ENCODE results near the gene HSPBP1. TPM values are rescaled to one million over a fixed set of nuclear protein-coding genes. Genes with fewer than 3 reads are reported as not detected.

HSPBP1 gene, protein sequence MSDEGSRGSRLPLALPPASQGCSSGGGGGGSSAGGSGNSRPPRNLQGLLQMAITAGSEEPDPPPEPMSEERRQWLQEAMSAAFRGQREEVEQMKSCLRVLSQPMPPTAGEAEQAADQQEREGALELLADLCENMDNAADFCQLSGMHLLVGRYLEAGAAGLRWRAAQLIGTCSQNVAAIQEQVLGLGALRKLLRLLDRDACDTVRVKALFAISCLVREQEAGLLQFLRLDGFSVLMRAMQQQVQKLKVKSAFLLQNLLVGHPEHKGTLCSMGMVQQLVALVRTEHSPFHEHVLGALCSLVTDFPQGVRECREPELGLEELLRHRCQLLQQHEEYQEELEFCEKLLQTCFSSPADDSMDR
- 31.0 TPM for total RNA-seq

DNA sequence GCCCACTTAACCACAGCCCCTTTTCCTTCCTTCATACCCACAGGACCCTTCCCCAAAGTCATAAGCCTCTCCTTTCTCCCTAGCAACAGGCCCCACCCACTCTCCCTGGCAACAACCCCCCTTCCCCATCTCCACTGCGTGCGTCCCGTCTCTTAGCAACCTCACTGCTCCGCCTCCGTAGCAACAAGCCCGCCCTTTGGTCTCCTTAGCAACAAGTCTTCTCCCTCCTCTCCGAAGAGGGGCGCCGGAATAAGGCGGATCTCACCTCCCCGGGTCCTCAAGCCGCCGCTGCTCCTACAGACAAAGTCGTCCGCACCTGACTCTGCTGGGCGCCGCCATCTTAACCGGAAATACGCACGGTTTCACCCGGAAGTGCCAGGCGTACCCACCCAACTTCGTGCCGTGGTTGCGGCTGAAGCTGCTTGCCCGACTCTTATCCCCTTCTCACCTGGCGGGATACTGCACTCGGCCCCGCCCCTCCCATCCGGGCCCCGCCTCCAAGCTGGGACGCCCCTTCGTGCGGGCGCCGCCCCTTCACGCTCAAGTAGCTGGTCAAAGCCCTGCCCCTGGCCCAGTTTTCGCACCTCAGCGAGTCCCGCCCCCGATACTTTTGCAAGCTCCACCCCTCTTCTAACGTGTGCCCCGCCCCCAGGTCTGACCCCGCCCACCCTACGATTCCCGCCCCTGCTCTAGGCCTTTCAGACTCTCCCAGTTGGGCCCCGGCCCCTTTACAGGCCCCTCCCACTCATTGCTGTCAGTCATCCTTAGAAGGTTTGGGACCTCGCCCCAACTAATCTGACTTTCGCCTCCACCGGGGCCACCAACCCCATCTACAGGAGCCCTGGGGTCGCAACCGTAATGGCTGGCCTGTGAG is at the start of gene HSPBP1:
HSPBP1 (minus strand) TSS at position 341 of the 874 bp plus-strand sequence. CDS start 502 bp downstream, outside the sequence.

DNA sequence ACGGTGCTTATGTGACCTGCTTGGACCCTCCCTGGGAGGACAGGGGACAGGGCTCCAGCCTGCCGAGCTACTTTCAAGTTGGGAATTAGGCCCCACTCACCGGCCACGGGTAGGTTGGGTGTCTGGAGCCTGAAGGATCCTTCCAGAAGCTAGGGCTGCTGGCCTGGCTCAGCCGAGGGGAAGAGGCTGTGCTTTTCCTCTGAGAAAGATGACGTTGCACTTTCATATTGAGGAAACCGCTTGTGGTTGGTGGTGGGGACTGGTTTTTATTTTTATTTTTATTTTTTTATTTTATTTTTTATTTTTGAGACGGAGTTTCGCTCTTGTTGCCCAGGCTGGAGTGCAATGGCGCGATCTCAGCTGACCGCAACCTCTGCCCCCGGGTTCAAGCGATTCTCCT is 45.3 kb upstream of the HSPBP1 start, which contains the start of gene TMEM150B:
TMEM150B (minus strand) TSS at position 170 of the 400 bp plus-strand sequence. CDS start 4,305 bp downstream, outside the sequence.

DNA sequence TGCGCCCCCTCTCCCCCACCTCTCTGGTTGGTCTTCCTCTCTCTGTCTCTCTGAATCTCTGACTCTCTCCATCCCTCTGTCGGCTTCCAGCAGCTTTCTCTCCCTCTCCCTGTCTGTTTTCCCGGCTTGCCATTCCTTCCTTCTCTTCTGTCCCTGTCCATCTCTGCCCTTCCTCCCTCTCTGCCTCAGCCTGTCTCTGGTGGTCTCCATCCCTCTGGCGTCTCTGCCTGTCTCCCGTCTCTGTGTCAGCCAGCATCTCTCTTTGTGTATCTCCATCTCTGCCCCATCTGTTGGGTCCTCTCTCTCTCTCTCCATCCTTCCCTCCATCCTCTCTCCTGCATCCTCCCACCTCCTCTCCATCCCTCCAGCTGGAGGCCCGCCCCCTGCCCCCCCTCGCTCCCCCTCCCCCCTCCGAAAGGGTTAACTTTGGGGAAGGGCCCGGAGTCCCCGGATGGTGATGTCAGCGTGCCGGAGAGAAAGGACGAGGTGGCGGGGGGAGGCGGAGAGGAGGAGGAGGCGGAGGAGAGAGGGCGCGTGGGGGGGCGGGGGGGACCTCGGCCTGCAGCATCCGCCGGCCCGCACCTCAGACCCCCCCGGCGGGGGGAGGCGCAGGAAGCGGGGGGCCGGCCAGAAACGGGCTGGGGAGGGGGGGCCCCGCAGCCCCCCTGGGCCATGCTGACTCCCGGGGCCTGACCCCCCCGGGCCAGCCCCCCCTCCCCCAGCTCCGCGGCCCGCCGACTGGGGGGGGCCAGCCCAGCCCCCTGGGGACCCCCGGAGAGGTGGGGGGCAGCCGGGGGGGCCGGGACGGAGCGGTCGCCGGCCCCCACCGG is 3.9 kb upstream of the HSPBP1 start, which contains the start of gene BRSK1:
BRSK1 (plus strand) TSS at position 450 of the 830 bp plus-strand sequence. CDS start 446 bp downstream, outside the sequence.

DNA sequence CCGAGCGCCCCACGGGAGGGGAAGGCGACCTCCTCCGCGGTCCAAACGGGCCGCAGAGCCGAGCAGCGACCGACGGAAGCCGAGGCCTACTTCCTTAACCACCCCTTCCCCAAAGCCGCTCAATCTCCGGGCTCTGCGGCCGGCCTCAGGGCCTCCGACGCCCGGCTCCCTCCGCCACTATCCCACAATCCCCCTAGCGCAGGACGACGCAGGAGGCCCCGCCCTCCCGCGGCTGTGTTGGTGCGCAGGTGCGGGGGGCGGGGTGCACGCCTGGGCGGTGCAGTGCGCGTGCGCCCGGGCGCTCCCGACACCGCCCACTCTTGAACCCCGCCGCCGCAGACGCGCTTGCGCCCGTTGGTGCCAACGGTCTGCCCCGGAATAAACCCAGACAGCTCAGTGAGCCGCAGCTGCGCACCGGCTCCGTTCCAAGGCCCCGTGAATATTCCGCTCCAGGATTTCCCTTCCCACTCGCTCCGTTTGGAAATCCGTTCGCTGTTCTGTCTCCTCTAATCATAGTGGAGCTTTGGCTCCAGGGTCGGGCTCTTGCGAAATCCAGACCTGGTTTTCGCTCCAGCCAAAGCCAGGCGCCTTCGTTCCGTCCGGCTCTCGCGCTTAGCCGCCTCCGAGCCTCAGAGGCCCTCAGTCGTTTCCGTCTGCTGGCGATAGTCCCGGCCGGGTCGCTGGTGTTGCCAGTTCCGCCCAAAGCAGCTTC is 20.9 kb downstream of the HSPBP1 start, which contains the start of gene PPP6R1:
PPP6R1 (minus strand) TSS at position 190 of the 712 bp plus-strand sequence. CDS start 11,914 bp downstream, outside the sequence.

DNA sequence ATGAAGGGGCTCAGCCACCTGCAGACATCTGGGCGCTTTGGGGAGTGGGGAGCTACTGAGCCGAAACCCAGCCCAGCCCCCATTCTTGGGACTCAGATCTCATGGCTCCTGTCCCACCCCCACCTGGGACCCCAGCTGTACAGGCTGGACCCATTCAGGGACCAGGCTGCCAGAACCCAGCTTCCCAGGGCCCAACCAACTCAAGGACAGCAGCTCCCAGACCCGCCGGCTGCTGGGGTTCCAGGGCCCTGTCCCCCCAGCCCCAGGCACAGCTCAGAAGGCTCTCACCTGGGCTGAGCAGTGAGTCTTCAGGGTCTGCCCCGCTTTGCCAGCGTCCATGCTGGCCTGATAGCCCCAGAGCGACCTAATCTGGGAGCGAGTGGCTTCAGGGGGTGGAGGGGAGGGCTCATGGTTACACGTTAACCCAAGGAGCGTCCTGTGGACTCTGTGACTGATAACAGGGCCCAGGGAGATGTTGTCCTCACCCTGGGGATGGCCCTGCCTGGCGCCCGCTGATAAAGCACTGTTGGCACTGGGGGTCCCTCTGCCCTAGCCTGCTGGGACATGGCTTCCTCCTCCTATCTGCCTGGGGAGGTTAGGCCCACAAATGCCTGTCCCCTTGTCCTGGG is 51.4 kb downstream of the HSPBP1 start, which contains the start of gene TMEM86B:
TMEM86B (minus strand) TSS at position 361 of the 629 bp plus-strand sequence; CDS start at position 339, 22 bp downstream.

Other genes starting within 250 kb of the HSPBP1 start
- gene GP6, start 241.8 kb downstream of the HSPBP1 start, total RNA-seq = 0.49 TPM
- 24.2 TPM for gene RDH13, start 217.0 kb downstream of the HSPBP1 start, total RNA-seq
- 8.7 TPM for gene EPS8L1, start 204.2 kb downstream of the HSPBP1 start, total RNA-seq
- 53.9 TPM for gene PPP1R12C, start 162.5 kb downstream of the HSPBP1 start, total RNA-seq
- 49.5 TPM for gene TNNT1, start 130.9 kb downstream of the HSPBP1 start, total RNA-seq
- gene TNNI3, start 122.4 kb downstream of the HSPBP1 start, total RNA-seq = 2.1 TPM
- 2.0 TPM for gene DNAAF3, start 113.5 kb downstream of the HSPBP1 start, total RNA-seq
- 16.4 TPM for gene SYT5, start 99.8 kb downstream of the HSPBP1 start, total RNA-seq
- gene PTPRH, start 70.6 kb downstream of the HSPBP1 start, total RNA-seq = 6.1 TPM
- 1.1 TPM for gene TMEM86B, start 51.3 kb downstream of the HSPBP1 start, total RNA-seq
- gene PPP6R1, start 21.1 kb downstream of the HSPBP1 start, total RNA-seq = 30.6 TPM
- 32.5 TPM for gene BRSK1, start 3.9 kb upstream of the HSPBP1 start, total RNA-seq
- gene TMEM150B, start 45.2 kb upstream of the HSPBP1 start, total RNA-seq = 1.1 TPM
- 40.3 TPM for gene KMT5C, start 59.8 kb upstream of the HSPBP1 start, total RNA-seq
- gene COX6B2, start 74.6 kb upstream of the HSPBP1 start, total RNA-seq = 0.60 TPM
- gene GARIN5B, start 83.2 kb upstream of the HSPBP1 start, total RNA-seq = not detected
- gene IL11, start 90.4 kb upstream of the HSPBP1 start, total RNA-seq = 1.1 TPM
- not detected for gene TMEM190, start 96.7 kb upstream of the HSPBP1 start, total RNA-seq
- gene TMEM238, start 104.2 kb upstream of the HSPBP1 start, total RNA-seq = 0.99 TPM
- gene RPL28, start 105.8 kb upstream of the HSPBP1 start, total RNA-seq = 472 TPM
- 21.2 TPM for gene UBE2S, start 127.7 kb upstream of the HSPBP1 start, total RNA-seq
- 1.5 TPM for gene SHISA7, start 163.2 kb upstream of the HSPBP1 start, total RNA-seq
- 22.9 TPM for gene ISOC2, start 181.5 kb upstream of the HSPBP1 start, total RNA-seq
- gene C19orf85, start 184.6 kb upstream of the HSPBP1 start, total RNA-seq = not detected
- gene ZNF628, start 196.5 kb upstream of the HSPBP1 start, total RNA-seq = 2.3 TPM
- gene NAT14, start 205.1 kb upstream of the HSPBP1 start, total RNA-seq = 13.0 TPM
- gene SSC5D, start 208.3 kb upstream of the HSPBP1 start, total RNA-seq = 20.5 TPM

Measured in camera-type eye (tissue), 1 donor.